NOMO-1 treated with dmso at 0.1 percent for 144 hours (cell line): Measurements from ENCODE around the gene HPCAL4.

Experiments
- DNase-seq: peaks from one replicate; lab custom pipeline; 2025; ENCODE audit not compliant: unreplicated experiment; lab: John Stamatoyannopoulos, UW

HPCAL4 gene

GRCh38 chr1:39631361-39632322 is 59.6 kb downstream of the HPCAL4 start:
- DNase-seq = no peak

- DNase-seq = no peak
These were observed 62.4 kb downstream of the HPCAL4 start for GRCh38 chr1:39628807-39629350.
